Astrocyte (in vitro differentiated cells and primary cell): ENCODE measurements around the gene SORD. TPM values are rescaled to one million over a fixed set of nuclear protein-coding genes. Genes with fewer than 3 reads are reported as not detected.

Experiments
- DNase-seq: peaks from one replicate; pipeline ENCODE4 v3.0.0-alpha.2; 2010; ENCODE audit warnings: low read depth
- FAIRE-seq: peaks from 2 replicates; lab custom pipeline; 2011; peaks lifted over from hg19 to GRCh38; lab: Jason Lieb, UNC
- H2AFZ ChIP-seq: 2 replicates; pipeline ENCODE4 v1.6.0; 2012; ENCODE audit warnings: low read depth, low read length, inconsistent platforms
- H3K27ac ChIP-seq: 2 replicates; pipeline ENCODE4 v1.5.1; 2011; ENCODE audit warnings: low read depth, low read length, inconsistent platforms
- H3K27me3 ChIP-seq: 2 replicates; pipeline ENCODE4 v1.6.0; 2011; ENCODE audit warnings: low read length, inconsistent platforms; ENCODE audit not compliant: insufficient read depth
- H3K36me3 ChIP-seq: 2 replicates; pipeline ENCODE4 v1.5.1; 2011; ENCODE audit warnings: low read length, inconsistent platforms; ENCODE audit not compliant: insufficient read depth
- H3K4me1 ChIP-seq: 2 replicates; pipeline ENCODE4 v1.5.1; 2011; ENCODE audit warnings: low read length, inconsistent platforms; ENCODE audit not compliant: insufficient read depth
- H3K4me2 ChIP-seq: 2 replicates; pipeline ENCODE4 v1.6.0; 2012; ENCODE audit warnings: low read length, inconsistent platforms
- H3K4me3 ChIP-seq: 2 replicates; pipeline ENCODE4 v1.5.1; 2011; ENCODE audit warnings: low read depth, mild to moderate bottlenecking, low read length, inconsistent platforms; ENCODE audit not compliant: insufficient read depth
- H3K79me2 ChIP-seq: 2 replicates; pipeline ENCODE4 v1.6.0; 2012; ENCODE audit warnings: mild to moderate bottlenecking, low read length, inconsistent platforms; ENCODE audit not compliant: insufficient read depth
- H3K9ac ChIP-seq: 2 replicates; pipeline ENCODE4 v1.6.0; 2012; ENCODE audit warnings: mild to moderate bottlenecking, low read length, inconsistent platforms
- H3K9me3 ChIP-seq: 2 replicates; pipeline ENCODE4 v1.5.1; 2012; ENCODE audit warnings: low read depth, mild to moderate bottlenecking, low read length, inconsistent platforms; ENCODE audit not compliant: insufficient read depth
- H4K20me1 ChIP-seq: 2 replicates; pipeline ENCODE4 v1.6.0; 2012; ENCODE audit warnings: low read length, inconsistent platforms; ENCODE audit not compliant: insufficient read depth
- H3K27ac Mint-ChIP-seq: one replicate; pipeline ENCODE4 v1.8.0; 2021; ENCODE audit warnings: mild to moderate bottlenecking, mixed read lengths; ENCODE audit not compliant: unreplicated experiment
- H3K27me3 Mint-ChIP-seq: one replicate; pipeline ENCODE4 v1.8.0; 2021; ENCODE audit warnings: low read depth, mixed read lengths; ENCODE audit not compliant: unreplicated experiment
- H3K36me3 Mint-ChIP-seq: one replicate; pipeline ENCODE4 v1.8.0; 2021; ENCODE audit warnings: low read depth, mixed read lengths; ENCODE audit not compliant: unreplicated experiment
- H3K4me1 Mint-ChIP-seq: one replicate; pipeline ENCODE4 v1.8.0; 2021; ENCODE audit warnings: low read depth, mixed read lengths; ENCODE audit not compliant: unreplicated experiment
- H3K4me3 Mint-ChIP-seq: one replicate; pipeline ENCODE4 v1.8.0; 2021; ENCODE audit warnings: mild to moderate bottlenecking, moderate library complexity, mixed read lengths; ENCODE audit not compliant: unreplicated experiment
- H3K9me3 Mint-ChIP-seq: one replicate; pipeline ENCODE4 v1.8.0; 2021; ENCODE audit warnings: mild to moderate bottlenecking, mixed read lengths; ENCODE audit not compliant: unreplicated experiment
- EZH2 ChIP-seq: IDR thresholded peaks from 2 replicates; pipeline ENCODE4 v1.6.1; 2012; ENCODE audit warnings: mild to moderate bottlenecking, low read length, inconsistent platforms; ENCODE audit not compliant: insufficient read depth
- total RNA-seq: library from RNA; stranded (reverse); gene quantifications from 2 replicates; pipeline ENCODE4 v1.2.1, GENCODE V29; 2021
- TF ChIP-seq, protein P1 (sequence below): IDR thresholded peaks from 2 replicates; pipeline ENCODE4 v1.5.1; 2011; ENCODE audit warnings: low read depth, mild to moderate bottlenecking, inconsistent platforms, low read length, moderate library complexity; ENCODE audit not compliant: insufficient read depth

SORD gene
- total RNA-seq, 1 donor from 2014 or later, result 26.2 TPM

DNA sequence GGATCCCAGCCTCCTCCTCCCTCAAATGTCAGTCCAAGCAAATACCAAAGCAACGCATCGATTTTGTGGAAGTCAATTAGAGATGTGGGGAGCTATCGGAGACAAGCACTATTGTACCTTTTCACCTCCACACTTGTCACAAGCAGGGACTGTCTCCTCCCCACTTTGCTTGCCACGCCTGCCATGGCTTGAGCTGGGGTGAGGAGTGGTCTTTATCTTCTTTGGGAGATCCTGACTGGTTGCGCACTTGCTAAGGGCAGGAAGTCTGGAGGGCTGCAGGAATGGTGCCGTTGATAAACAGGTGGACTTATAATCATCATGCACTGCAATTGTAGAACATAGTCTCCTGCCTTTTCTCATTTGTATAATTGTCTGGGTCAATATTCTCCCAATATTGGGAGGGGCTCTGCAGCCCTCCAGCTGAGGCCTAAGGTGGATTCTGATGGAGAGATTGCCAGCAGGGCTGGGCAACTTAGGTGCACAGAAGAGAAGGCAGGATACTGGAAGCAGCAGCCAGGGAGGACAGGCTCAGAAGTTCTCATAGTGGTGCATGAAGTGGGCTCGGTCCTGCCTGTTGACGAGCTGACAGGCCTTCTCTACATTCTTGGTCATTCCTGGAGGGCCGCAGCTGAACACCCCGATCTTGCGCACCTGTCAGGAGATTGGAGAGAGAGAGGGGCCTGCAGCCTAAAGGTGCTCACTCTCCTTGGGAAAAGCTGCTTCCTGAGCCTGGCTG lies 70.8 kb downstream of the SORD start:
- H3K27ac Mint-ChIP-seq, result no peak overlapping the region
- Histone ChIP-seq H3K36me3 (no peaks in the 10 kb centered on the region), H3K9me3 (no peaks in the 10 kb centered on the region), H2AFZ (no peak overlapping the region), H3K9ac (no peak overlapping the region), H3K4me3 (no peak overlapping the region), H3K4me1 (no peaks in the 10 kb centered on the region), H3K79me2 (no peaks in the 10 kb centered on the region), H4K20me1 (no peaks in the 10 kb centered on the region), H3K27ac (no peak overlapping the region), H3K27me3 (peaks cover 20% of the 10 kb centered on the region), H3K4me2 (no peak overlapping the region)
- peaks cover 7% of the 10 kb centered on the region for H3K4me1 Mint-ChIP-seq
- H3K36me3 Mint-ChIP-seq, result no peaks in the 10 kb centered on the region
- no peak overlapping the region for H3K4me3 Mint-ChIP-seq
- FAIRE-seq (no peak), DNase-seq (no peak)
- TF ChIP-seq, protein P1, sequence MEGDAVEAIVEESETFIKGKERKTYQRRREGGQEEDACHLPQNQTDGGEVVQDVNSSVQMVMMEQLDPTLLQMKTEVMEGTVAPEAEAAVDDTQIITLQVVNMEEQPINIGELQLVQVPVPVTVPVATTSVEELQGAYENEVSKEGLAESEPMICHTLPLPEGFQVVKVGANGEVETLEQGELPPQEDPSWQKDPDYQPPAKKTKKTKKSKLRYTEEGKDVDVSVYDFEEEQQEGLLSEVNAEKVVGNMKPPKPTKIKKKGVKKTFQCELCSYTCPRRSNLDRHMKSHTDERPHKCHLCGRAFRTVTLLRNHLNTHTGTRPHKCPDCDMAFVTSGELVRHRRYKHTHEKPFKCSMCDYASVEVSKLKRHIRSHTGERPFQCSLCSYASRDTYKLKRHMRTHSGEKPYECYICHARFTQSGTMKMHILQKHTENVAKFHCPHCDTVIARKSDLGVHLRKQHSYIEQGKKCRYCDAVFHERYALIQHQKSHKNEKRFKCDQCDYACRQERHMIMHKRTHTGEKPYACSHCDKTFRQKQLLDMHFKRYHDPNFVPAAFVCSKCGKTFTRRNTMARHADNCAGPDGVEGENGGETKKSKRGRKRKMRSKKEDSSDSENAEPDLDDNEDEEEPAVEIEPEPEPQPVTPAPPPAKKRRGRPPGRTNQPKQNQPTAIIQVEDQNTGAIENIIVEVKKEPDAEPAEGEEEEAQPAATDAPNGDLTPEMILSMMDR, result no peak
- no peak for TF ChIP-seq EZH2
- H3K27me3 Mint-ChIP-seq, result peaks cover 36% of the 10 kb centered on the region
- H3K9me3 Mint-ChIP-seq, result peaks cover 5% of the 10 kb centered on the region

DNA sequence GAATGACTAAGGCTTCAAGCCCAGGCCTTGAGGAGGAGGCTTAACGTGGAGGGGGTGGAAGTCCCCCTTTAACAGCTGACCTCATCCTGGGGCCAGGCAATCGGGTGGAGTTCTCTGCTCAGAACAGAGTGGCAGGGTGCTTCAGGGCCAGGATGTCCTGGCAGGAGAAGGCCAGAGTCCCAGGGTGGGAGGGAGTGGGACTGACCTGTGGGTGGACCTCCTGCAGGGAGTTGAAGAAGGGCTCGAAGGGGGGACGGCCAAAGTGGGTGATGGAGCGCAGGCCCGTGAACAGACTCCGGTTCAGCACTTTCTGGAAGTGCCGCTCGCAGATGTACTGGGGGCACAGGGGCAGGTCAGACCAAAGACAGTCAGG lies 71.3 kb downstream of the SORD start:
- H3K27me3 ChIP-seq, result peaks cover 20% of the 10 kb centered on the region
- TF ChIP-seq EZH2, result no peak
- TF ChIP-seq, protein P1, result no peak
- H3K79me2 ChIP-seq, result no peaks in the 10 kb centered on the region
- FAIRE-seq (no peak), DNase-seq (no peak)
- no peak overlapping the region for H3K4me3 Mint-ChIP-seq
- no peak overlapping the region for H2AFZ ChIP-seq
- H3K4me3 ChIP-seq, result no peak overlapping the region
- peaks cover 35% of the 10 kb centered on the region for H3K27me3 Mint-ChIP-seq
- no peak overlapping the region for H3K27ac ChIP-seq
- H3K4me1 Mint-ChIP-seq, result peaks cover 5% of the 10 kb centered on the region
- H3K4me2 ChIP-seq, result no peak overlapping the region
- no peaks in the 10 kb centered on the region for H3K9me3 ChIP-seq
- no peaks in the 10 kb centered on the region for H3K4me1 ChIP-seq
- H3K27ac Mint-ChIP-seq, result no peak overlapping the region
- H3K9ac ChIP-seq, result no peak overlapping the region
- H4K20me1 ChIP-seq, result no peaks in the 10 kb centered on the region
- H3K36me3 Mint-ChIP-seq, result no peaks in the 10 kb centered on the region
- H3K36me3 ChIP-seq, result no peaks in the 10 kb centered on the region
- peaks cover 5% of the 10 kb centered on the region for H3K9me3 Mint-ChIP-seq

DNA sequence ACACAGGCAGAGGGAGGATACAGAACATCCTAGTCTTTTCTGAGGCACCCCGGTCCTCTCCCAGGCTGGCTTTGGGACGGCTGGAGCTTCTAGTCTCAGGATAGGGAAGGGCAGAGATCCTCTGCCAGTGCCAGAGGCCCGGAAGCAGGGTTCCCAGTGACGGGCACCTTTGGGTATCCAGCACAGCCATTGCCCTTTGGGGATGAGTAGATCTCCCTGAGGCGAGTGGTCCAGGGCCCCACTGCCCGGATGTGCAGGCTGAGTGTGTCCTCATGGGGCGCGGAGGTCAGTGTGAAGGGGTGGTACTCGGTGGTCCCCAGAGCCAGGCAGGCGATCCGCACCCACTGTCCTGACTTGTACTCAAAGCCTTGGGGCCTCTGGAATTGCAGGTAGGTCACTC lies 72.7 kb downstream of the SORD start:
- Histone ChIP-seq H3K4me1 (no peaks in the 10 kb centered on the region), H3K4me2 (no peak overlapping the region), H3K4me3 (no peak overlapping the region), H3K79me2 (no peaks in the 10 kb centered on the region), H3K9ac (no peak overlapping the region), H3K27me3 (peaks cover 11% of the 10 kb centered on the region), H3K27ac (no peak overlapping the region), H4K20me1 (no peaks in the 10 kb centered on the region), H3K9me3 (no peaks in the 10 kb centered on the region), H3K36me3 (no peaks in the 10 kb centered on the region), H2AFZ (no peak overlapping the region)
- Mint-ChIP-seq H3K27ac (no peak overlapping the region), H3K9me3 (peaks cover 5% of the 10 kb centered on the region), H3K36me3 (no peaks in the 10 kb centered on the region), H3K4me1 (peaks cover 5% of the 10 kb centered on the region), H3K27me3 (peaks cover 43% of the 10 kb centered on the region), H3K4me3 (no peak overlapping the region)
- no peak for DNase-seq
- TF ChIP-seq, protein P1, result no peak
- no peak for FAIRE-seq
